Bronchial epithelial cell (primary cell): ENCODE measurements around the gene KDR. TPM values are rescaled to one million over a fixed set of nuclear protein-coding genes. Genes with fewer than 3 reads are reported as not detected.
A peak's percentile ranks its signal among the peaks of the same experiment; 100 is the strongest.

Source experiments
- DNase-seq: peaks from one replicate; pipeline ENCODE4 v3.0.0-alpha.2; 2010; ENCODE audit warnings: low read depth
- FAIRE-seq: peaks from 2 replicates; lab custom pipeline; 2011; peaks lifted over from hg19 to GRCh38; lab: Jason Lieb, UNC
- H3K27me3 ChIP-seq: 2 replicates; pipeline ENCODE4 v1.5.1; 2011; ENCODE audit warnings: low read length; ENCODE audit not compliant: control insufficient read depth, insufficient read depth
- H3K36me3 ChIP-seq: 2 replicates; pipeline ENCODE4 v1.5.1; 2011; ENCODE audit warnings: low read length; ENCODE audit not compliant: control insufficient read depth, insufficient read depth
- H3K4me3 ChIP-seq: 2 replicates; pipeline ENCODE4 v1.5.1; 2011; ENCODE audit warnings: mild to moderate bottlenecking, low read depth, low read length, control low read depth
- total RNA-seq: library from RNA; depleted of rRNA; stranded (reverse); fragments of >200 nt; gene quantifications from 2 replicates; pipeline ENCODE4 v1.2.1, GENCODE V29; 2014
- TF ChIP-seq, protein P1 (sequence below): IDR thresholded peaks from 2 replicates; pipeline ENCODE4 v1.5.1; 2011; ENCODE audit warnings: mild to moderate bottlenecking, moderate library complexity, low read length, control low read depth, inconsistent platforms; ENCODE audit not compliant: insufficient read depth, severe bottlenecking

The KDR gene
- total RNA-seq, 1 donor from 2014 or later = under 0.01 TPM

DNA sequence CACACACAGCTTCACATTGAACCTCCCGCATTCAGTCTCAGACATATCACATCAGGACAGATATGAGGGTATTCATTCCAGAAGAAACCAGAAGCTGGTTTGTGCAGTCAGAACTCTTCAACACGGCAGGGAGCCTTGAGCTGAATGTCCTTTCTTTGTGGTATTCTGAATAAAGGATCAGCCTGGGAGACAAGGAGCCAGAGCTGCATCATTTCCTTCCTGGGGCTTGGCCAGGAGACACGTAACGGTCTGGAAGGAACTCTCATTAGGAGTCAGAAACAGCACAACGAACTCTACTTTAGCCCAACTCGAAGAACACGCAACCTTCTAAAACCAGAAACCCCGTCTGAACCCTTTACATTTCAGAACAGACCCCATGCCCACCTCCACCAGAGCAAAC, 46.4 kb downstream of the KDR start:
- Histone ChIP-seq H3K36me3 (no peaks in the 10 kb centered on the region), H3K27me3 (no peaks in the 10 kb centered on the region), H3K4me3 (no peak overlapping the region)
- TF ChIP-seq, protein P1, sequence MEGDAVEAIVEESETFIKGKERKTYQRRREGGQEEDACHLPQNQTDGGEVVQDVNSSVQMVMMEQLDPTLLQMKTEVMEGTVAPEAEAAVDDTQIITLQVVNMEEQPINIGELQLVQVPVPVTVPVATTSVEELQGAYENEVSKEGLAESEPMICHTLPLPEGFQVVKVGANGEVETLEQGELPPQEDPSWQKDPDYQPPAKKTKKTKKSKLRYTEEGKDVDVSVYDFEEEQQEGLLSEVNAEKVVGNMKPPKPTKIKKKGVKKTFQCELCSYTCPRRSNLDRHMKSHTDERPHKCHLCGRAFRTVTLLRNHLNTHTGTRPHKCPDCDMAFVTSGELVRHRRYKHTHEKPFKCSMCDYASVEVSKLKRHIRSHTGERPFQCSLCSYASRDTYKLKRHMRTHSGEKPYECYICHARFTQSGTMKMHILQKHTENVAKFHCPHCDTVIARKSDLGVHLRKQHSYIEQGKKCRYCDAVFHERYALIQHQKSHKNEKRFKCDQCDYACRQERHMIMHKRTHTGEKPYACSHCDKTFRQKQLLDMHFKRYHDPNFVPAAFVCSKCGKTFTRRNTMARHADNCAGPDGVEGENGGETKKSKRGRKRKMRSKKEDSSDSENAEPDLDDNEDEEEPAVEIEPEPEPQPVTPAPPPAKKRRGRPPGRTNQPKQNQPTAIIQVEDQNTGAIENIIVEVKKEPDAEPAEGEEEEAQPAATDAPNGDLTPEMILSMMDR = no peak
- DNase-seq (no peak), FAIRE-seq (no peak)

DNA sequence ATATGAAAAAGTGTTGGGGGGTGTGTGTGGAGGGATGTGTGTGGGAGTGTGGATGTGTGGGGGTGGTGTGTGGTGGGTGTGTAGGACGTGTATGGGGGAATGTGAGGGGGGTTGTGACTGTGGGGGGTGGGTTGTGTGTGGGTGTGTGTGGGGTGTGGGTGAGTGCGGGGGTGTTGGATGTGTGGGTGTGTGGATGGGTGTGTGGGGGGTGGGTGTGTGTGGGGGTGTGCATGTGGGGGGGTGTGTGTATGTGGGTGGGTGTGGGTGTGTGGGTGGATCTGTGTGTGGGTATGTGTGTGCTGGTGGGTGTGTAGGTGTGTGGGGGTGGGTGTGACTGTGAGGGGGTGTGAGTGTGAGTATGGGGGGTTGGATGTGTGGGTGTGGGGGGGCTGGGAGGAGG, 47.8 kb downstream of the KDR start:
- no peaks in the 10 kb centered on the region for H3K36me3 ChIP-seq
- TF ChIP-seq, protein P1 = no peak
- no peaks in the 10 kb centered on the region for H3K27me3 ChIP-seq
- FAIRE-seq (no peak), DNase-seq (no peak)
- H3K4me3 ChIP-seq = no peak overlapping the region

DNA sequence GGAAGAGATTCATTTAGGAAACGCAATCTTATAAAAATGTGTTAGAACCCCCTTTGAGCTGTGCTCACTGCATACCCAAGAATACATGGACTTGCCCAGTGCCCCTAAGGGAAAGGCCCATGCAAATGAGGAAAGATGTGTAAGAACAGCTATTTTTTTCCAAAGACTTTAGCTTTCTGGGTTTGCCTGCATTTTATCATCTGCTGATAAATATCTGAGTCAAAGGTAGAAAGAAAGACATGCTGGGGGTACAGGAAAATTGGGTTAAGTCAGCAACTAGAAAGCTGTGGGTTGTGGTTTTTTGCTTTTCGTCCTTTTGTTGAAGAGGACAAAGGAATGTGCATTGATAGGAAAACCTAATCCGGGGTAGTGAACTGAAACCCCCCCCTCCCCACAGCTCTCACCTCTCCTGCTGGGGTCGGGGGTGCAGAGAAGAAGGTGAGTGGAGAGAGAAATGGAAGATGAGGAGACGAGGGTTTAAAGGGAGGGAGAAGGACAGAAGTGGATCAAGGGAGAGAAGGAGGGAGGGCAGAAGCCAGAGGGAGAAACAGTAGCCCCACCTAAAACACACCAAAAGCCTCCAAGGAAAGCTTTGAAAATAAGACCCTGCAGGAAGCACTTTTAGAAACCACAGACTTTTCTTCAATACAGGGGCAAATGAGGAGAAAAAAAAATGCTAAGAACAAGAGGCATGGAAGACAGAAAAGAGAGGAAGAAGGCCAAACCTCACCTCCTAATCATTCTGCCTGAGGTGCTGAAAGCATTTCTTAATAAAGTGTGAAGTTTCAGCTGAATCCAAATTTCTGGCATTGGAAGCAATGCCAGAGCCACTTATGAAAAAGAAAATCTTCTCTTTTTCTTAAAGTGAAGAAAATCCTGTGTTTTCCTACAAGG, 49.3 kb downstream of the KDR start:
- FAIRE-seq = no peak
- H3K4me3 ChIP-seq = no peak overlapping the region
- TF ChIP-seq, protein P1 = no peak
- DNase-seq = no peak
- no peaks in the 10 kb centered on the region for H3K27me3 ChIP-seq
- no peaks in the 10 kb centered on the region for H3K36me3 ChIP-seq

DNA sequence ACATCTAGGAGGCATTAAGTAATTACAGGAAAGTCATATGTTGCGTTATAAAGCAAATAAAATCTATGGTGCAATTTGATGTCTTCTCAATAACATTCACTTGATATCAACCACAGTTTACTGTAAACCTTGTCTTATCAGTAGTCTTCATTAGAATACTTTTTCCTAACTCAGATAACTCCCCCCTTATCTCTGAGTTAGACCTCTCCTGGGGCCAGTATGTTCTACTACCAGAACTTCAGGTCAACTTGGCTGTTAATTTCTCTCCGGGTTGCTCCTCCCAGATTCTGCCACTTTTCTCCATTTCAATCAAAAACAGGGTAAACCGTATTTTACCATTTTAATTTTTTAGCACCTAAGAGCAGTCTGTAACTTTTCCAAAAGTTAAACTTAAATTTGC, 50.0 kb downstream of the KDR start:
- Histone ChIP-seq H3K27me3 (no peaks in the 10 kb centered on the region), H3K36me3 (no peaks in the 10 kb centered on the region), H3K4me3 (no peak overlapping the region)
- TF ChIP-seq, protein P1 = no peak
- FAIRE-seq (no peak), DNase-seq (no peak)

DNA sequence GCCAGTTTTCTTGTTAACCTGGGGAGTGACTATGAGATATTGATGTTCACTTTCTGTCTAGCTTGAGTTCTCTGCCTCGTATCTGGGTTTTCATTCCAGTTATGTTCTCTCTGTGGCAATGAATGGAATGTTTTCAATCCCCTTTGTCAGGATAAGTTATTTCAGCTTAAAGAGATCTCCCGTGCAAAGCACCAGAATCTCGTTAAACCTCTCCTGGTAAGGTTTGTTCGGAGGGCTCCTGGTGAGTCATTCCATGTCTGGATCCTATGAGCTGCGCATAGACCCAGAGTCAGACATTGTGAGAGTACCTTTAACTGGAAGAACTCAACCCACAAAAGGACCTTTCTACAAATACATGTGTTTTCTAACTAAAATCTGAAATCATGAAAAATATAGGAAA, 51.0 kb downstream of the KDR start:
- Histone ChIP-seq H3K27me3 (no peaks in the 10 kb centered on the region), H3K4me3 (no peak overlapping the region), H3K36me3 (no peaks in the 10 kb centered on the region)
- TF ChIP-seq, protein P1 = no peak
- FAIRE-seq = no peak
- no peak for DNase-seq

DNA sequence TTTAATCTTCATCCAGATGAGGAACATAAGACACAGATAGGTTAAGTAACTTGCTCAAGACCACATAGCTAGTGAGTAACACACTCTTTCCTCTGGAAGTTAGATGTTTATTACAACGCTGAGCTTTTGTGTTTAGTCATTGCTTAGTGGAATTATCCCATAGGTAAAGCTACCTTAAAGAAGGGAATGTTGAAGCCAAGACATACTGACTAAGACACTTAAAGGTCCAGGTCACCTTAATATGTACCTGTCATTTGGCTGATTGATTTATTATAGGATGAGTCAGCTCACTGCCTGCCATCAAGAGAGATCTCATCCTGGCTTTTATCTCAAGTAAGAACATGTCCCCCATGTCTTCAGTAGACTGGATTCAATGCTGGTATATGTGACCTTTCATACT, 53.4 kb downstream of the KDR start:
- DNase-seq = peak; percentile 32
- no peak for FAIRE-seq

More for the DNA sequence above, 53.4 kb downstream of the KDR start:
- Histone ChIP-seq H3K4me3 (no peak overlapping the region), H3K27me3 (no peaks in the 10 kb centered on the region), H3K36me3 (no peaks in the 10 kb centered on the region)
- TF ChIP-seq, protein P1 = no peak
